Cardiac muscle cell (in vitro differentiated cells and primary cell): ENCODE measurements around the gene KAZN. TPM values are rescaled to one million over a fixed set of nuclear protein-coding genes. Genes with fewer than 3 reads are reported as not detected.

Experiments used
- DNase-seq, 2 donors: peaks; one replicate each; pipeline versions ENCODE4 v3.0.0 to v3.0.0-alpha.2; 2010 to 2017; ENCODE audit warnings: low read depth in 1 of 2, low spot score in 1 of 2
- H3K27ac ChIP-seq: fragments of 200-600 bp; sonication (generic); 2 replicates; pipeline ENCODE4 v1.5.1; 2016
- H3K27me3 ChIP-seq: fragments of 200-600 bp; sonication (generic); 2 replicates; pipeline ENCODE4 v1.6.0; 2016; ENCODE audit warnings: control low read depth
- H3K36me3 ChIP-seq: fragments of 200-600 bp; sonication (generic); 2 replicates; pipeline ENCODE4 v1.5.1; 2016; ENCODE audit warnings: control low read depth
- H3K4me1 ChIP-seq: fragments of 200-600 bp; sonication (generic); 2 replicates; pipeline ENCODE4 v1.8.1; 2017; ENCODE audit warnings: low read depth, mild to moderate bottlenecking, mixed run types
- H3K4me3 ChIP-seq: fragments of 200-600 bp; sonication (generic); 2 replicates; pipeline ENCODE4 v1.5.1; 2016; ENCODE audit warnings: mild to moderate bottlenecking
- H3K9me3 ChIP-seq: fragments of 200-600 bp; sonication (generic); 2 replicates; pipeline ENCODE4 v1.5.1; 2017; ENCODE audit warnings: low read depth, mild to moderate bottlenecking, control low read depth
- CTCF ChIP-seq: IDR thresholded peaks from 2 replicates; pipeline ENCODE4 v1.5.1; 2012; ENCODE audit warnings: low read depth, mild to moderate bottlenecking, low read length
- polyA plus RNA-seq: library from polyadenylated mRNA; unstranded; fragments of >200 nt; fragmentation: Nextera tagmentation; extraction: Ambion mirVana; gene quantifications from 2 replicates; pipeline ENCODE4 v1.2.1, GENCODE V29; 2016
- total RNA-seq: library from RNA; depleted of rRNA; stranded (reverse); fragments of >200 nt; gene quantifications from 2 replicates; pipeline ENCODE4 v1.2.3, GENCODE V29; 2016

The KAZN gene
- total and polyA plus RNA-seq, 2 experiments from 2014 or later, result 17.5 to 26.9 TPM

GRCh38 chr1:15023976-15024375 lies 425.5 kb downstream of the KAZN start:
- Histone ChIP-seq H3K4me3 (no peak overlapping the region), H3K27me3 (no peaks in the 10 kb centered on the region), H3K9me3 (no peaks in the 10 kb centered on the region), H3K36me3 (no peaks in the 10 kb centered on the region), H3K4me1 (peaks cover 7% of the 10 kb centered on the region), H3K27ac (no peak overlapping the region)
- TF ChIP-seq CTCF, result no peak
- DNase-seq, result no peak

DNA sequence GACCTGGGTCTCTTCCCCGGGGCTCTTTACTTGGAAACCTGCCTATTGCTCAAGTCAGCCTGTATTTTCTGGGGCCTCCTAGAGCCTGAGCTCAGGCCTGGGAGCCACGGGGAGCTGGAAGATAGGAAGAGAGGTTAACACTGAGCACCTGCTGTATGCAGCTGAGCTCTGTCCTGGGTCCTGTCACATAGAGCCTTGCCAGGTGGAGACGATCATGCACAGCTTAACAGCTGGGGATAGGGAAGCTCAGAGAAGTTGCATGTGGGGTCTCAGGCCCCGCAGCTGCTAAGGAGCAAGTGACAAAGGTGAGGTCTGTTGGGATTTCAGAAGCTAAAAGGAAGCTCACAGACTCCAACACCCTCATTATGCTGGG lies 427.6 kb downstream of the KAZN start:
- no peaks in the 10 kb centered on the region for H3K27me3 ChIP-seq
- no peak for DNase-seq
- H3K9me3 ChIP-seq, result no peaks in the 10 kb centered on the region
- H3K4me3 ChIP-seq, result no peak overlapping the region
- no peak overlapping the region for H3K27ac ChIP-seq
- H3K4me1 ChIP-seq, result peaks cover 3% of the 10 kb centered on the region
- no peak for TF ChIP-seq CTCF
- H3K36me3 ChIP-seq, result no peaks in the 10 kb centered on the region

- no peaks in the 10 kb centered on the region for H3K36me3 ChIP-seq
- peak; percentile 60 to 66 for DNase-seq
- no peaks in the 10 kb centered on the region for H3K4me1 ChIP-seq
- H3K27me3 ChIP-seq, result no peaks in the 10 kb centered on the region
- H3K27ac ChIP-seq, result no peak overlapping the region
- H3K9me3 ChIP-seq, result no peaks in the 10 kb centered on the region
- no peak overlapping the region for H3K4me3 ChIP-seq
- TF ChIP-seq CTCF, result peak; percentile 97
These were observed 429.1 kb downstream of the KAZN start for GRCh38 chr1:15027515-15027986.

- peak in 1 of 2 donors; percentile 43 for DNase-seq
- Histone ChIP-seq H3K27me3 (no peaks in the 10 kb centered on the region), H3K9me3 (no peaks in the 10 kb centered on the region), H3K27ac (no peak overlapping the region), H3K4me1 (no peaks in the 10 kb centered on the region), H3K36me3 (no peaks in the 10 kb centered on the region), H3K4me3 (no peak overlapping the region)
- TF ChIP-seq CTCF, result no peak
These were observed 429.6 kb downstream of the KAZN start for GRCh38 chr1:15028102-15028501.

DNA sequence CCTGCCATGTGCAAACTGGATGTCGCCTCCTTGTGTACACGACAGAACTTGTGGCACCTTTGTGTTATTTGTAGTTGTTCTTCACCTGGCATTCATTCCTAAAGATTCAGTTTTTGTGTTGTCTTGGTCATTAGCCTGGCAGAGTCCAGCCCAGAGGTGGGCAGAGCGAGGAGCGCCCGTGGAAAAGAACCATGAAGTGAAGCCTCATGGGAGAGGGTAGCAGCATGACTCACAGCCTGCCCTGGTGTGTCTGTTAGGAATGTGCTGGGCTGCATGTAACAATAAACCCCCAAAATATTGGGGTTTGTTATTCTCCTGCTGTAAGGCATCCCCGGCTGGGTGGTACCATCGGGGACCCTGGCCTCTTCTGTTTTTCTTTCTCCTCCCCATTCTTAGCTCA lies 430.1 kb downstream of the KAZN start:
- Histone ChIP-seq H3K4me1 (no peaks in the 10 kb centered on the region), H3K27me3 (no peaks in the 10 kb centered on the region), H3K27ac (no peak overlapping the region), H3K36me3 (no peaks in the 10 kb centered on the region), H3K4me3 (no peak overlapping the region), H3K9me3 (no peaks in the 10 kb centered on the region)
- TF ChIP-seq CTCF, result no peak
- DNase-seq, result no peak

DNA sequence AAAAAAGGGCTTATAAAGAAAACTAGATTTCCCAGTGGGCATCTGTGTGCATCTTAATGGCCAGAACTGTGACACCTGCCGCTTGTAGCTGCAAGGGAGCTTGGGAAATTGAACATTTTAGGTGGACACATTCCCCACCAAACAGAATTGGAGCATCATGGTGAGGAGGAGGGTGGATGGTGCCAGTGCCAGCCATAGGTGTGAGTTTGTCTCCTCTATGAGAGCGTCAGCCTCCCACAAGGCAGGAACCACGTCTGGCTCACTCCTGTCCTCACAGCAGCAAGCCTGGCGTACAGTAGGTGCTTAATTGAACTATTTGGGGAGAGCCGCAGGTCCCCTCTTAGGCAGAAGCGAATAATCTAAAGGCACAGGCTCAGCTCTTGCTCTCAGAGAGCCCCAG lies 430.6 kb downstream of the KAZN start:
- H3K4me3 ChIP-seq, result no peak overlapping the region
- no peaks in the 10 kb centered on the region for H3K36me3 ChIP-seq
- DNase-seq, result no peak
- H3K4me1 ChIP-seq, result no peaks in the 10 kb centered on the region
- TF ChIP-seq CTCF, result no peak
- H3K27ac ChIP-seq, result no peak overlapping the region
- H3K9me3 ChIP-seq, result no peaks in the 10 kb centered on the region
- no peaks in the 10 kb centered on the region for H3K27me3 ChIP-seq
